ENCODE measurements around the gene SKP2.
A peak's percentile ranks its signal among the peaks of the same experiment; 100 is the strongest.
"Not testable (repeated sequence)": the region's sequence is repeated elsewhere in the genome, so short reads cannot be mapped to it uniquely, and the experiment has no call there.

SKP2 gene

GRCh38 chr5:36151434-36152323, at the start of gene SKP2, which contains the start of gene LMBRD2:
SKP2 (plus strand) TSS chr5:36152111; CDS start chr5:36152263, 152 bp downstream.
LMBRD2 (minus strand) TSS chr5:36151887; CDS start chr5:36143349, 8,538 bp downstream.
- DNase-seq: peak; percentile 91

- no peak for DNase-seq
These were observed 46.1 kb upstream of the SKP2 start for GRCh38 chr5:36105819-36106218.

- DNase-seq: no peak
These were observed 43.0 kb upstream of the SKP2 start for GRCh38 chr5:36108758-36109460.

- DNase-seq: no peak
These were observed 40.7 kb upstream of the SKP2 start for GRCh38 chr5:36111238-36111637.

- DNase-seq: no peak
These were observed 26.0 kb upstream of the SKP2 start for GRCh38 chr5:36125868-36126267.

- no peak for DNase-seq
These were observed 23.1 kb upstream of the SKP2 start for GRCh38 chr5:36128795-36129194.

- not testable (repeated sequence) for DNase-seq
These were observed 22.2 kb upstream of the SKP2 start for GRCh38 chr5:36129666-36130065.

GRCh38 chr5:36133009-36133408, 18.9 kb upstream of the SKP2 start:
- DNase-seq: not testable (repeated sequence)

- no peak for DNase-seq
These were observed 15.9 kb upstream of the SKP2 start for GRCh38 chr5:36135988-36136387.

GRCh38 chr5:36136581-36136980, 15.3 kb upstream of the SKP2 start:
- no peak for DNase-seq

- no peak for DNase-seq
These were observed 12.8 kb upstream of the SKP2 start for GRCh38 chr5:36138900-36139683.

- DNase-seq: no peak
These were observed 6.6 kb upstream of the SKP2 start for GRCh38 chr5:36145311-36145710.

- DNase-seq: no peak
These were observed 5.5 kb upstream of the SKP2 start for GRCh38 chr5:36146390-36146789.

GRCh38 chr5:36147681-36148080, 4.2 kb upstream of the SKP2 start:
- no peak for DNase-seq

GRCh38 chr5:36150676-36151433, 1.1 kb upstream of the SKP2 start:
- no peak for DNase-seq

GRCh38 chr5:36152324-36153297, 700 bp downstream of the SKP2 start:
- no peak for DNase-seq

- no peak for DNase-seq
These were observed 1.4 kb downstream of the SKP2 start for GRCh38 chr5:36153298-36153677.

- DNase-seq: no peak
These were observed 1.8 kb downstream of the SKP2 start for GRCh38 chr5:36153726-36154125.

- DNase-seq: no peak
These were observed 3.4 kb downstream of the SKP2 start for GRCh38 chr5:36155291-36155690.

GRCh38 chr5:36156121-36156601, 4.2 kb downstream of the SKP2 start:
- DNase-seq: peak; percentile 27

GRCh38 chr5:36156619-36157018, 4.7 kb downstream of the SKP2 start:
- DNase-seq: no peak

All from 8988T (cell line).